HG02943 (cell line): ENCODE results near the gene MUC4.
"Not testable (repeated sequence)": the region's sequence is repeated elsewhere in the genome, so short reads cannot be mapped to it uniquely, and the experiment has no call there.

Source experiments
- ATAC-seq: cut with Tn5 transposase; IDR thresholded peaks from one replicate; pipeline ENCODE4 v1.9.1; 2021; ENCODE audit warnings: mild to moderate bottlenecking, low read depth, moderate library complexity; ENCODE audit not compliant: unreplicated experiment

Gene MUC4

DNA sequence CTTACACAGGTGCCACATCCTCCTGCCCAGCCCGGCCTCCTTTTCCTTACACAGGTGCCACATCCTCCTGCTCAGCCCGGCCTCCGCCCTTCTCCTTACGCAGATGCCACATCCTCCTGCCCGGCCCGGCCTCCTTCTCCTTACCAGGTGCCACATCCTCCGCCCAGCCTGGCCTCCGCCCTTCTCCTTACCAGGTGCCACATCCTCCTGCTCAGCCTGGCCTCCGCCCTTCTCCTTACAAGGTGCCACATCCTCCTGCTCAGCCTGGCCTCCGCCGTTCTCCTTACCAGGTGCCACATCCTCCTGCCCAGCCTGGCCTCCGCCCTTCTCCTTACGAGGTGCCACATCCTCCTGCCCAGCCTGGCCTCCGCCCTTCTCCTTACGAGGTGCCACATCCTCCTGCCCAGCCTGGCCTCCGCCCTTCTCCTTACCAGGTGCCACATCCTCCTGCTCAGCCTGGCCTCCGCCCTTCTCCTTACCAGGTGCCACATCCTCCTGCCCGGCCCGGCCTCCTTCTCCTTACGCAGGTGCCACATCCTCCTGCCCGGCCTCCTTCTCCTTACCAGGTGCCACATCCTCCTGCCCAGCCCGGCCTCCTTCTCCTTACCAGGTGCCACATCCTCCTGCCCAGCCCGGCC lies 4.7 kb upstream of the MUC4 start:
- not testable (repeated sequence) for ATAC-seq

DNA sequence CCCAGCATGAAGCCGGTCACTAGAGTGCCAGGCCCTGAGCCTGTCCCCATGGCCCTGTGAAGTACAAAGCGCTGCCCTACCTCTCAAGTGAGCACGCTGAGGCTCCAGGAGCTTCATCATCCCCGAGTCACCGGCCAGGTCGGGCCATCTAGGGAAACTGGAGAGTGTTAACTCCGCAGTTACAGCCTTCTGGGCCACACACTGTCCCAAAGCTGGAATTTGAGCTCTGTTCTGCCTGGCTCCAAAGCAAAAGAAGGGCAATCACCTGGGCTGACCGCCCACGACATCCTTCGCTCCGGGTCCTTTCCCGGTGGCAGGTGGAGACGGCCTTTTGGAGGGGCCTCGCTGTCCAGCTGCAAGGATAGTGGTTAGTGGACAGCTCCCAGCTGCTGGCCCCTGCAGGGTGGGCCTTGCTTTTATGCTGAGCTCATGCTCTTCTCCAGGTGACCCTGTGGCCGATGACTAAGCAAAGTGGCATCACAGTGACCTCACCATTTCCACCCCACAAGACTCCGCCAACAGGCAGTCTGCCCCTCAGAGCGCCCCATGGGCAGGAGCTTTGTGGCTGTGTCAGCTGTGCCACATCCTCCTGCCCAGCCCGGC lies 3.5 kb upstream of the MUC4 start:
- no peak for ATAC-seq

DNA sequence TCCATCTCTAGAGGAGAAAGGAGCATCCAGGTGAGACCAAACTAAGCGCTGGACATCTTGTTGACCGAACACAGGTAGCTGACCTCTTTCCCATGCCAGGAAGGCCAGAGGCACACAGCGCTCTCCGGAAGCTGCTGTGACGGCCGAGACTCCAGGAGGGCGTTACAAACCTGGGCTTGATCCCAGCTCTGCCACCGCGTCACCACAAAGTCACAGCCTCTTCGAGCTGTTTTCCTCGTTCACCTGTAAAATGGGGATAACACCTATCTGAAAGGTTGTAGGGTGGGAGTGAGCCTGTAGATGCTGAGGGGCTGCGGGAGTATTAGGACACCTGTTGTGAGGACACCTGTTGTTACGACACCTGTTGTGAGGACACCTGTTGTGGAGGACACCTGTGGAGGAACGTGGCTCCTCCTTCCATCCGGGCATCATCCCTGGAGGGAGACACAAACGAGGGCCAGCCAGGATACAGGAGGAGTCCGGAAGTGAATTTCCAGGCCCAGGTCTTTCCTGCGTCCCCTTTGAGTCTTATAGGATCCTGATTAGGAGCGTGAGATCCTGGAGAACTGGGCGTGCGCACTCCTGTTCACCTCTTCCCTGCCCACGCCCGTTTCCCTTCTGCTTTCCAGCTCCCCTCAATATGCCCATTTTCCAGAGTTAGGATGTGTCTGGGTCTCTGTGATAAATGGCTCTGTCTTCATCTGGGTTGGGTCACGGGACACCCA lies 2.3 kb upstream of the MUC4 start:
- ATAC-seq = no peak

DNA sequence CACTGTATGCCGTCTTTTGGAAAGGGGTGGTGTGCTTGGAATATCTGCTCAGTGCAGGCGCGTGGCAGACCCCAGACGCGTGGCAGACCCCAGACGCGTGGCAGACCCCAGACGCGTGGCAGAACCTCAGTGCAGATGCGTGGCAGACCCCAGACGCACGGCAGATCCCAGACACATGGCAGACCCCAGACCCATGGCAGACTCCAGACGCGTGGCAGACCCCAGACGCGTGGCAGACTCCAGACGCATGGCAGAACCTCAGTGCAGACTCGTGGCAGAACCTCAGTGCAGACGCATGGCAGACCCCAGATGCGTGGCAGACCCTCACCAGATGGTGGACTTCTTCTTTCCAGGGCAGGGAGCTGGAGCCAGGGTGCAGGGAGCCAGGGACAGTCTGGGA lies 637 bp upstream of the MUC4 start:
- ATAC-seq = no peak

DNA sequence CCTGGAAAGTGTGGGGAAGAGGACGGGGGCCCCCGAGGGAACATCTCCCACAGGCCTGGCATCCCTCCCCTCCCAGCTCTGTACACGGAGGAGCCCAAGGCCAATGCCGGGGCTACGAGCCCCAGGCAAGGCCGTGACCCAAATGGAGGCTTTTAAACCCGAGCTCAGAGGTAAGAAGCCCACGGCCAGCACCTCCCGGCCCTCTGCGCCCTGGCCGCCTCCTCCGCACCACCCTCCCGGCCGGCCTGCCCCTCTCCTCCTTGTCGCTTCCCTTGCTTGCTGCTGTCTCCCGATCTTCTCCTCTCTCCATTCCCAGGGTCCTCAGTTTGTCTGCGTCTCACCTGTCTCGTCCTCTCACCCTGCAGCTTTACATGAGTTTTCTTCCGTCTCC lies 1.3 kb downstream of the MUC4 start:
- ATAC-seq = no peak

DNA sequence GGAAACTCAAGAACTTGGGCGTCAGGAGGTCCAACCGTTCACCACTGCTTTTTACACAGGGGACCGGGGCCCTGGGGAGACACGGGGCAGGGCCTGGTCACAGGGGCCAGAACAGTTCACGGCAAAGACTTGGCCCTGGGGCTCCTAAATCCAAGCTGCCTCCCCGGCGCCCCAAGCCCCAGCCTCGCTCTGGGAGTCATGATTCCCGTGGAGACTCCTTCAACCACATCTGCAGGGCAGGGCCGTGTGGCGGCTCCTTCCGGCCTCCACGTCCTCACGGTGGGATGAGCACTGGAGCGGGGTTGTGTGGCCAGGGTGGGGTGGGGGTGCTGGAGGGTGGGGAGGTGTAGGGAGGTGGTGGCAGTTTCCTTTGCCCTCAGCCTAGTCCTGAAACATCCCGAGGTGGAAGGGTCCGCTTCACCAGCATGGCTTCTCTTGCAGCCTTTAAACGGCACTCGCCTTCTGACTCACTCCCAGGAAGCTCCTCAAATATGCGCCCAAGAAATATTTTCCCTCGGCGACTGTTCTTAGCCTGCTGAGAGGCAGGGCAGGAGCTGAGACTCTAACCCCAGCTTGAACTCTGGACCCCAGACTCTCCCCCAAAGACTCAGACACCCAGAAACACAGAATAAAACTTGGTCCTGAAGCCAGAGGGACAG lies 1.8 kb downstream of the MUC4 start:
- no peak for ATAC-seq

DNA sequence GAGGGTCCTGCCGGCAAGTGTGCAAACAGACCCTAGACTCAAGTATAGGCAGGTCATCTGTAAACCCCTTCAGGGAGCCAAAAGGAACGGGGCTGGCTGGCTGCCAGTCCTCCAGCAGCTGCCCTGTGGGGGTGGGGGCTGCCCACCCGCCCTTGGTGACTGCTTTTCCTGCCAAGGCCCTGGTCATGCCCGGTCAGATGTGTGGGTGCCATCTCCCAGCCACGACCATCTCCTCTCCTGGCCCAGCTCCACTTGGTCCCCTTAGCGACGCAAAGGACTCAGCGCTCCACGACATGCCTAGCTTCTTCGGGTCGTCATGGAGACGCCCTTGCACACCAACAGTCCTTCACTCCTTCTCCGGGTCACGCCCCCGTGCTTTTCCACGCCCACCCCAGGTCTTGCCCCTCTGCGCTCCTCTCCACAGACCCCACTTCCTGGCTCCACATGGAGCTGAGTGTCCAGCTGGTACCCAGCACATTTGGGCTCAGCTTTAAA lies 2.4 kb downstream of the MUC4 start:
- no peak for ATAC-seq

DNA sequence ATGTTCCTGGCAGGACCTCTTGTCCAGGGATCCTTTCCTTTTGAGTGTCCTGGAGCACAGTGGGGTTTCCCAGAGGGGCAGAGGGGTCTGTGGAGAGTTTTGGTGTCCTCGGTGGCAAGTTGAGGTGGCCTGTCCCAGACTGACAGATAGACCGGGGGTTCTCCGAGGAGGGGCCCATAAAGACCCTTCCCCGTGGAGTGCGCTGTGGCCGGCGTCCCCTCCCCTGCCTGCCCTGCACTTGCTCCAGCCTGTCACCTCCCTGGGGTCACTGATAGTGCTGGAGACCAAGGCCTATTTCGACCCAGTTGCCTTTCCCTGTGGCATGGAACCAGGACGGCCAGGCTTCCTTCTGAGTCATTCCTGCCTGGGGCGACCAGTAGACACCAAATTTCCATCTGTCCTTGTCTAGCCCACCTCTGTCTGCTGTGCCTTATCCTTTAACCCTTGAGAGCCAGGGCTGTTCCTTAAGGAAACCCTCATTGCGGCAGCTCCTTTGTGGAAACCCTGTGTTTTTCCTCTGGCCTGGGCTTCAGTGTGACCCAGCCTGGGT lies 2.9 kb downstream of the MUC4 start:
- ATAC-seq = no peak

DNA sequence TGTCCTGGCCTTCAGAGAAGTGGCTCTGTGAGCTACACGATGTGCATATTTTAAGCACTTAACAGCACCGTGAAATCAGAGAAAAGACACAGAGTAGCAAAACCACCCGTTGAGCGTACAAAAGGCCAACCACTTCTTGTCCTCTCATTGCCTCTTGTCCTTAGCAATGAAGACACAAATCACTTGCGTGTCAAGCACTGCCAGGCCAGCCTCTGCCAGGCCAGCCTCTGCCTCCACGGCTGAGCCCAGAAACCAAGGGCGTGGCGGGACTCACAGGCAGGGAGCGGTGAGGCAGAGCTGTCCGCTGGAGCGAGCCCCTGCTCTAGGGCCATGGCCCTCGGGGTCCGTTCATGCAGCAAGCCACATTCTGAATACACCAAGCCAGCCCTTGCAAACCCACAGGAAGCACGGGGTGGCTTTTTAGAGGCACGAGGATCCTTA lies 4.0 kb downstream of the MUC4 start:
- ATAC-seq = no peak

DNA sequence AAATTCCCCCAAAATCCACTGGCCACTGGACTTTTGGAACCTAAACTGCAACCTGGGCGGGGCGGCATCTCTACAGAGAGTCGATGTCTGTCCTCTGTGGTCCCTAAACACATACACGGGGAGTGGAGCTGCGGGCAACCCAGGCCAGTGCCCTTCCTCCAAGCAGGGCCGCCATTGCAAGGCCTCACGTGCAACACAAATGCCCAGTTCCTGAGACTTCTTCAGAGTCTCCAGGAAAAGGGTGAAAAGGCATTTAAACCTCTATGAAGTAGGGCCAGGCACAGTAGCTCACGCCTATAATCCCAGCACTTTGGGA lies 4.9 kb downstream of the MUC4 start:
- ATAC-seq = no peak

DNA sequence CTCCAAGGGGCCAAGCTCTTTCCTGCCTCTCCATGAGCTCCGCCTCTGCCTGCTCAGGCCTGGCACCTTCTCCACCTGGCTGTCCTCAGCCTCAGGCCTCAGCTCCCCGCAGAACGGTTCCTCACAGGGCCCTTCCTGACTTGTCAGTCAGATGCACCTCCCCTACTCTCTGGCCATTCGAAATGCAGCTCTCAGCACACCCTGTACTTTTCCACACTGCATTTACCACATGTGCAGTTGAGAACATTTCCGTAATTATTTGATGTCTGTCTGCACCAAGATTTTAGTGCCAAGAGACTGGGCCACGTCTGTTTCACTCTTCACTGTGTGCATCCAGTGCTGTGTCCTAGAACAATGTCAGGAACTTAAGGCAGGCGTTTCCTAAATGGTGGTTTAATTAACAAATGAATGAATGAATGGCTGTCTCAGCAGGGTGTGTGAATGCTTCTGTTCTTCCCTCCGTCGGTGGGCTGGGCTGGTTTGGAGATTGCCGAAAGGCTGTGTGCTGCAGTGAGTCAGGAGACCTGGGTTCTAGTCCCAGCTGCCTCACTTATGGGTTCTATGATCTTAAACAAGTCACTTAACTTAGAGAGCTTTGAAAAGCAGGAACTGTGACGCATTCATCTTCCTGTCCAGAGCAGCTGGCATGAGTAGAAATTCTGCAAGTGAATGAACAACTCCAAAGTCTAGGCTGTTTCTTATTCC lies 5.4 kb downstream of the MUC4 start:
- ATAC-seq = no peak

DNA sequence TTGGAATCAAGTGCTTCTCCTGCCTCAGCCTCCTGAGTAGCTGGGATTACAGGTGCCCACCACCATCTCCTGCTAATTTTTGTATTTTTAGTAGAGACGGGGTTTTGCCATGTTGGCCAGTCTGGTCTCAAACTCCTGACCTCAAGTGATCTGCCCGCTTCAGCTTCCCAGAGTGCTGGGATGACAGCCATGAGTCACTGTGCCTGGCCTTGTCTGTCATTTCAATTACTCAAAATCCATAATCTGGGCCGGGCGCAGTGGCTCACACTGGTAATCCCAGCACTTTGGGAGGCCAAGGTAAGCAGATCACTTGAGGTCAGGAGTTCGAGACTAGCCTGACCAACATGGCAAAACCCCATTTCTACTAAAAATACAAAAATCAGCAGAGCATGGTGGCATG lies 6.1 kb downstream of the MUC4 start:
- ATAC-seq = not testable (repeated sequence)

DNA sequence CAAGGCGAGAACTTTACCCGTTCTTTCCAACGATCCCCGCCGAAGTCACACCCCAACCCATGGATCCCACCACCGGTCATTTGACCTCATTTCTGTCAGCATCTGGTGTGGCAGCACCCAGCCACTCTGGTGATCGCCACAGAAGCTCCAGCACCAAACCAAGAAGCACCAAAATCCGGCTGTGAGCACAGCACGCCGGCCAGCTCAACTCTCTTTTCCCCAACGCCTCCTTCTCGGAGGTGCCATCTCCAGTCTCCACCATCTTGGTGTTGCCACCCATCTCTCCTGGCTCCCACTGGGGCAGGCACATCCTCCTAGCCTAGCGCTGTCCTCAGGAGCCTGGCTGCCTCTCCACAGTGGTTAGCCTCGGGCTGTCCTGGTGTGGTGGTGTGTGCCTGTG lies 6.5 kb downstream of the MUC4 start:
- ATAC-seq = no peak

DNA sequence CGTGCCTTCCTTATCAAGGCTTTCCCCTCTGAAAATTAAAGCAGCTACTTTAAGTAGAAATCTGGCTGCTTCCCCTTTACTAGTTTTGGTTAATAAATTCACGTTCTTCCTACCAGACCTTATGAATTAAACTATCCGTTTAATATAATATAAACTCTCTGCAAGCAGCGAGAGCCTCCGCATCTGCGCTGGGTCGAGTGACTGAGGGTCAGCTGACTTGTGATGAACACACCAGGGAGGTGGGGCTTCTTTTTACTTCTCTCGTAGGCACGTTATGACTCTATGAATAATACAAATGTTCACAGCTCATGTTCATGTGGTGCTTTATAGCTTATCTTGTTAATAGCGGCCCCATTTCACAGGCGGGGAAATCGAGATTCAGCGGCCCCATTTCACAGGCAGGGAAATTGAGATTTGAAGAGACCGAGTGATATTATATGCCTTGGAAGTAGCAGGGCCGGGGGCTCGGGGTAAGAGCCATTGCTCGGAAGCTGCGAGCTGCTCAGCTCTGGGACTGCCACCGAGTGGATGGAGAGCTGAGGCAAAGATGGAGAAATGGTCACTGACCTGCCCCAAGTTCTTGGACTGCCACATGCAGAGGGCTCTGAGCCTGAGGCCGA lies 8.3 kb downstream of the MUC4 start:
- ATAC-seq = no peak

DNA sequence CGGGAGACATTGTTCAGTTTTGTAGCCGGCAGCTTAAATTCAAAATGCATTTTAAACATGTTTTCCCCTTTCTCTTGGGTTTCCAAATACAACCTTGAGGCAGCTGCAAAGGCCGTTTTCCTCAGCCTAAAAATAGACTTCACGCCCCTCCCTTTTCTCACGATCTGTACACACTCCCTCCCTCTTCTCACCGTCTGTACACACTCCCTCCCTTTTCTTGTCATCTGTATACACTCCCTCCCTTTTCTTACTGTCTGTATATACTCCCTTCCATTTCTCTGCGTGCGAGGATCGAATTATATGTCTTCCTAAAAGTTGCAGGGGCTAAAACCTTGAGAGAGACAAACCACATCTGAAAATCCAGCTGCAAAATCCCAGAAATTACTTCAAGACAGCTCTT lies 8.9 kb downstream of the MUC4 start:
- ATAC-seq = no peak

DNA sequence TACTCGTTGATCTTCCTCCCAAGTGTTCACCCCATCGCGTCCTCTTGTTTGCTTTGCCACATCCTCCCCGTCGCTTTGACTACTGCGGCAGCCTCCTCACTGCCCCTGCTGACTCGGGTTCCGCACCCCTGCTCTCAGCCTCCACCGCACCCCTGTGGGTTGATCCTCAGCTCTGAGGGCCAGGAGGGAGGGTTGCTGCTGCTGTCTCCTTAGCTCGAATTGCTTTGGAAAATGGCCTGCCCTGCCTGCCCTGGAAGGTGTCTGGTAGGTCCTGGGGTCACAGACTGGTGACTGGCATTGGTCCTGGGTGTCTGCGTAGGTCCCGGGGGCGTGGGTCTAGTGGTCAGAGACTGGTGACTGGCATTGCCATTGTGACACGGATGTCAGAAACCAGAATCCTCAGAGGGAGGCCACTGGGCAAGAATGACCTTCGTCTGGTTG lies 9.4 kb downstream of the MUC4 start:
- ATAC-seq = no peak

DNA sequence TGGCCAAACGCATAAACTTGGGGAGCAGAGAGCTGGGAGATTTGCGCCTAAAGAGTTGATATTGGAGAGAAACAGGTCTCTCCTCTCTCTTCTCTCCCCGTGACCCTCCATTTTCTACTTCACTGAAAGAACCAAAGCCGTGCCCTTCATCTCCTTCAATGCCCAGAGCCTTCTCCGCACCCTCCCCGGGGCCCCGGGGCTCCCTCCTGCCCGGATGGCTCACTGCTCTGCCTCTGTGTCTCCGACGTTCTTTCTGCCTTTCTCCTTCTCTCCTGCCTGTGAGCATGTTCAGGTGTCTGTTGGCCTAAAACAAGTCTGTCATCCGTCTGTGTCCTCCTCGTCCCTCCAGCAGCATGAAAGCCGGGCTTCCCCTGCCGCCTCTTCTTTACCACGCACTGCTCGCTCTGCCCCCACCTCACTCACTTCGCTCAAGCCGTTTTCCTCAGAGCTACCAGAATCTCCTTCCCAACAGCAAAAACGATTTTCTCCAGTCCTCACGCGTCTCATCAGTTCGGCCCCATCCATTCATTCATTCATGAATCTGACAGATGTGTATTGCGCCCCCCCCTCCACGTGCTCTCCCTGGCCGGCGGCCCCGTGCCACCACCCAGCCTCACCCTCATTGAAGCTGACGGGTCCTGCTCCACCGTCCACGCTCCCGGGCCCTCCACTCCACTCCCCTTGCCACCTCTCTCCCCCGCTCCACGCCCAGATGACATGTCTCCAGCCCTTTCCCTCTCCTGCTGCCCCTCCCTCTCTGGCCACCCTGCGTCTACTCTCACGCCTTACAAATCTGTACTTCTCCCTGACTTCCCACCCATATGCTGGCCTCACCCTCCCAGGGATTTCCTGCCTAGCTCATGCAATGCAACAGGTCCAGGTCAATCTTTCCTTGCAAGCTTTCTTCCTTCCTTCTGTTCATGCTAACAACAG lies 10.2 kb downstream of the MUC4 start:
- ATAC-seq = no peak

DNA sequence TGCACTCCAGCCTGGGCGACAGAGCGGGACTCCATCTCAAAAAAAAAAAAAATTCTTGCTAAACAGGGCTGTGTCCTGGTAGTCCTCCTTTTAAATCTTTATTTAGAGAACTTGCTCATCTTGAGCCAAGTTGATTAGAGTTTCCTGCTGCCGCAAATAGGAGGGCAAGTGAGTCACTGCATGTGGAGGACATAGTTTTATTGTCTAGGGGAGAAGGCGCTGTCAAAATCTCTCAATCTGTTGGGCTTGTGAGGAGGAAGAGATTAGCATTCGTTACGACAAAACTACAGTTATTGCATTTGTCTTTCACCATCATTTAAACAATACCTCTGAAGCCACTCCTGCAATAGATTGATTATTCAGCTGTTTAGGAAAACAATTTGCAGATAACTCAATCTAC lies 11.5 kb downstream of the MUC4 start:
- ATAC-seq = no peak

DNA sequence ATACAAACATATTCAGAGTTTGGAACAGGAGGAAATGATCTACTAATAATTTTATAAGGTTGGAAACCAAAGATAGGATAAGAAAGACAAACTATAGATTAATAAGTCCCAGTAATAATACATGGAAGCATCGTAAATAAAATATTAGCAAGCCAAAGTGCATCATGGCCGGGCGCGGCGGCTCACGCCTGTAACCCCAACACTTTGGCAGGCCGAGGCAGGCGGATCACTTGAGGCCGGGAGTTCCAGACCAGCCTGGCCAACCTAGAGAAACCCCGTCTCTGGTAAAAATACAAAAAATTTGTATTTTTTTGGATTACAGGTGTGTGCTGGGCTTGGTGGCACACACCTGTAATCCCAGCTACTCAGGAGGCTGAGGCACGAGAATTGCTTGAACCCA lies 14.9 kb downstream of the MUC4 start:
- ATAC-seq = no peak
